Measurements from ENCODE around the gene RCBTB2.

- TF ChIP-seq CTCF (IDR thresholded peaks at IDR 0.05) = no peak
- TF ChIP-seq POLR2A (IDR thresholded peaks at IDR 0.05) = no peak
Measured at GRCh38 chr13:48556817-48557216, 23.9 kb upstream of the RCBTB2 start.

Data from testis (tissue), 2 donors.